ENCODE measurements around the gene MESD. TPM values are rescaled to one million over a fixed set of nuclear protein-coding genes. Genes with fewer than 3 reads are reported as not detected.

Gene MESD

GRCh38 chr15:80902298-80902801 is 87.3 kb downstream of the MESD start:
- Histone ChIP-seq H2AK5ac (ENCODE audit: low read length, severe bottlenecking) (no peak overlapping the region), H3K18ac (ENCODE audit: low read depth in 1 of 2, low read length in 2 of 2) (no peak overlapping the region), H3K36me3 (ENCODE audit: control insufficient read depth in 1 of 2, insufficient read depth in 2 of 2, low read depth in 1 of 2, low read length in 2 of 2) (peaks cover 0 to 91% of the 10 kb centered on the region in 2 experiments), H3K4ac (ENCODE audit: low read depth in 1 of 2, low read length in 2 of 2) (no peak overlapping the region), H3K4me3 (ENCODE audit: insufficient read depth in 1 of 2, low read depth in 1 of 2, low read length in 2 of 2) (no peak overlapping the region), H2BK120ac (ENCODE audit: low read depth, low read length) (no peak overlapping the region), H2BK5ac (ENCODE audit: low read depth, low read length, poor library complexity, severe bottlenecking) (no peak overlapping the region), H3K23ac (ENCODE audit: low read length in 2 of 2) (no peak overlapping the region), H3K27me3 (ENCODE audit: control insufficient read depth in 1 of 2, insufficient read depth in 1 of 2, low read length in 2 of 2) (no peaks in the 10 kb centered on the region), H4K8ac (ENCODE audit: low read length) (no peak overlapping the region), H2BK15ac (ENCODE audit: low read depth, poor library complexity, severe bottlenecking) (no peak overlapping the region), H2AFZ (ENCODE audit: low read depth, low read length) (no peak overlapping the region), H3K9ac (ENCODE audit: low read length) (no peak overlapping the region), H3K27ac (ENCODE audit: low read length, poor library complexity, severe bottlenecking) (no peak overlapping the region), H3K4me2 (ENCODE audit: low read length, poor library complexity, severe bottlenecking) (no peak overlapping the region), H4K91ac (ENCODE audit: low read length) (no peak overlapping the region), H3K79me1 (replicated peaks; ENCODE audit: low read length, poor library complexity, severe bottlenecking) (no peaks in the 10 kb centered on the region), H2BK12ac (ENCODE audit: low read length in 2 of 2) (no peak overlapping the region), H3K14ac (ENCODE audit: low read length in 2 of 2) (no peak overlapping the region), H3K9me3 (ENCODE audit: control insufficient read depth, low read length) (no peaks in the 10 kb centered on the region), H3K4me1 (ENCODE audit: control insufficient read depth, insufficient read depth, low read depth, low read length) (peaks cover 12% of the 10 kb centered on the region)
- 89% methylated on average over 9 of the region's 10 CpGs for WGBS
- no peak for DNase-seq

GRCh38 chr15:80898040-80898439 is 91.6 kb downstream of the MESD start:
- no peak for DNase-seq
- H3K4me3 ChIP-seq (ENCODE audit: insufficient read depth in 1 of 2, low read depth in 1 of 2, low read length in 2 of 2) = no peak overlapping the region
- H3K9ac ChIP-seq (ENCODE audit: low read length) = no peak overlapping the region

More at GRCh38 chr15:80898040-80898439, 91.6 kb downstream of the MESD start:
- no peak overlapping the region for H2AK5ac ChIP-seq (ENCODE audit: low read length, severe bottlenecking)
- peaks cover 0 to 92% of the 10 kb centered on the region in 2 experiments for H3K36me3 ChIP-seq (ENCODE audit: control insufficient read depth in 1 of 2, insufficient read depth in 2 of 2, low read depth in 1 of 2, low read length in 2 of 2)
- no peak overlapping the region for H3K23ac ChIP-seq (ENCODE audit: low read length in 2 of 2)
- no peak overlapping the region for H4K91ac ChIP-seq (ENCODE audit: low read length)
- H3K14ac ChIP-seq (ENCODE audit: low read length in 2 of 2) = no peak overlapping the region
- no peak overlapping the region for H3K4me2 ChIP-seq (ENCODE audit: low read length, poor library complexity, severe bottlenecking)
- no peak overlapping the region for H3K4ac ChIP-seq (ENCODE audit: low read depth in 1 of 2, low read length in 2 of 2)
- no peaks in the 10 kb centered on the region for H3K27me3 ChIP-seq (ENCODE audit: control insufficient read depth in 1 of 2, insufficient read depth in 1 of 2, low read length in 2 of 2)
- no peak overlapping the region for H2BK120ac ChIP-seq (ENCODE audit: low read depth, low read length)
- H2BK5ac ChIP-seq (ENCODE audit: low read depth, low read length, poor library complexity, severe bottlenecking) = no peak overlapping the region
- H3K18ac ChIP-seq (ENCODE audit: low read depth in 1 of 2, low read length in 2 of 2) = no peak overlapping the region
- peaks cover 1% of the 10 kb centered on the region for H3K4me1 ChIP-seq (ENCODE audit: control insufficient read depth, insufficient read depth, low read depth, low read length)
- 69% methylated on average over 2 of the region's 2 CpGs for WGBS
- H2BK12ac ChIP-seq (ENCODE audit: low read length in 2 of 2) = no peak overlapping the region
- H3K79me1 ChIP-seq (replicated peaks; ENCODE audit: low read length, poor library complexity, severe bottlenecking) = no peaks in the 10 kb centered on the region
- no peak overlapping the region for H2BK15ac ChIP-seq (ENCODE audit: low read depth, poor library complexity, severe bottlenecking)
- no peak overlapping the region for H3K27ac ChIP-seq (ENCODE audit: low read length, poor library complexity, severe bottlenecking)
- no peak overlapping the region for H4K8ac ChIP-seq (ENCODE audit: low read length)
- H3K9me3 ChIP-seq (ENCODE audit: control insufficient read depth, low read length) = peaks cover 8% of the 10 kb centered on the region
- no peak overlapping the region for H2AFZ ChIP-seq (ENCODE audit: low read depth, low read length)

Small RNA genes lying within 50 kb of the gene (small RNA-seq; reads per million reads assigned to genes)
- not detected for gene MIR4514 (ENCODE audit: low read depth)
